GM21381 (cell line): ENCODE measurements around the gene RAPGEF6.
"Not testable (repeated sequence)": the region's sequence is repeated elsewhere in the genome, so short reads cannot be mapped to it uniquely, and the experiment has no call there.

Source experiments
- ATAC-seq: cut with Tn5 transposase; IDR thresholded peaks from one replicate; pipeline ENCODE4 v1.9.1; 2021; ENCODE audit warnings: mild to moderate bottlenecking, moderate library complexity; ENCODE audit not compliant: unreplicated experiment

Gene RAPGEF6, protein sequence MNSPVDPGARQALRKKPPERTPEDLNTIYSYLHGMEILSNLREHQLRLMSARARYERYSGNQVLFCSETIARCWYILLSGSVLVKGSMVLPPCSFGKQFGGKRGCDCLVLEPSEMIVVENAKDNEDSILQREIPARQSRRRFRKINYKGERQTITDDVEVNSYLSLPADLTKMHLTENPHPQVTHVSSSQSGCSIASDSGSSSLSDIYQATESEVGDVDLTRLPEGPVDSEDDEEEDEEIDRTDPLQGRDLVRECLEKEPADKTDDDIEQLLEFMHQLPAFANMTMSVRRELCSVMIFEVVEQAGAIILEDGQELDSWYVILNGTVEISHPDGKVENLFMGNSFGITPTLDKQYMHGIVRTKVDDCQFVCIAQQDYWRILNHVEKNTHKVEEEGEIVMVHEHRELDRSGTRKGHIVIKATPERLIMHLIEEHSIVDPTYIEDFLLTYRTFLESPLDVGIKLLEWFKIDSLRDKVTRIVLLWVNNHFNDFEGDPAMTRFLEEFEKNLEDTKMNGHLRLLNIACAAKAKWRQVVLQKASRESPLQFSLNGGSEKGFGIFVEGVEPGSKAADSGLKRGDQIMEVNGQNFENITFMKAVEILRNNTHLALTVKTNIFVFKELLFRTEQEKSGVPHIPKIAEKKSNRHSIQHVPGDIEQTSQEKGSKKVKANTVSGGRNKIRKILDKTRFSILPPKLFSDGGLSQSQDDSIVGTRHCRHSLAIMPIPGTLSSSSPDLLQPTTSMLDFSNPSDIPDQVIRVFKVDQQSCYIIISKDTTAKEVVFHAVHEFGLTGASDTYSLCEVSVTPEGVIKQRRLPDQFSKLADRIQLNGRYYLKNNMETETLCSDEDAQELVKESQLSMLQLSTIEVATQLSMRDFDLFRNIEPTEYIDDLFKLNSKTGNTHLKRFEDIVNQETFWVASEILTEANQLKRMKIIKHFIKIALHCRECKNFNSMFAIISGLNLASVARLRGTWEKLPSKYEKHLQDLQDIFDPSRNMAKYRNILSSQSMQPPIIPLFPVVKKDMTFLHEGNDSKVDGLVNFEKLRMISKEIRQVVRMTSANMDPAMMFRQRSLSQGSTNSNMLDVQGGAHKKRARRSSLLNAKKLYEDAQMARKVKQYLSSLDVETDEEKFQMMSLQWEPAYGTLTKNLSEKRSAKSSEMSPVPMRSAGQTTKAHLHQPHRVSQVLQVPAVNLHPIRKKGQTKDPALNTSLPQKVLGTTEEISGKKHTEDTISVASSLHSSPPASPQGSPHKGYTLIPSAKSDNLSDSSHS (N-terminal part only)

DNA sequence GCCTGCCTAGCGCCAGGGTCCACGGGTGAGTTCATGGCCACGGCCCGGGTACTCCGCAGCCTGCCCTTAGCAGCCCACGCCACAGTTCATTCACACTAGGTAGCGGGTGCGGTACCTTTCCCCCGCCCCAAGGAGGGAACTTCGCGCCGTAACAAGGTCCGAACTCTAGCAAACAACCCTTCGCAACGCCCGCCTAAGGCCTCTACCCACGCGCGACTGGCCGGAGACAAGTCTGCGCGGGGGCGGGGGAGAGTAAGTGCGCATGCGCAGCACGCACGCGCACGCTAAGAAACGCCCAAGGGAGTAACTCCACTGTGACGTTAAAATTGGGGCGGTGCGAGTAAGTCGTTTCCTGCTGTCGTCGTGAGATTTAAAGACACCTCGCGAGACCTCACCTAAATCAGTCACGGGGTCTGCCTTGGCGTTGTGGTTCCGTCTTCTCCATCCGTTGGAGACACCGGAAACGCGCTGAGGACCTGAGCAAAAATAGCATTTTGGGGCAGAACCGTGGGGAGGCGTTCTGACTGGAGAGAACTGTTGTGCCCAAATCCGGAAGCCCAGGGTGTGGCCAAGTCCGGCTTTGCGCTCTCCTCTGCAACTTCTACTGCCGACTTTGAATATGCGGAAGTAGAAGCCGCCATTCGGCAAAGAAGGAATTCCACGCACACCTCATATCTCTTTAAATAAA, at the start of gene RAPGEF6:
TSS of gene RAPGEF6 (minus strand) at position 234 of the 688 bp plus-strand sequence. CDS start at position 35, 199 bp downstream.
- peak; percentile 88 for ATAC-seq

DNA sequence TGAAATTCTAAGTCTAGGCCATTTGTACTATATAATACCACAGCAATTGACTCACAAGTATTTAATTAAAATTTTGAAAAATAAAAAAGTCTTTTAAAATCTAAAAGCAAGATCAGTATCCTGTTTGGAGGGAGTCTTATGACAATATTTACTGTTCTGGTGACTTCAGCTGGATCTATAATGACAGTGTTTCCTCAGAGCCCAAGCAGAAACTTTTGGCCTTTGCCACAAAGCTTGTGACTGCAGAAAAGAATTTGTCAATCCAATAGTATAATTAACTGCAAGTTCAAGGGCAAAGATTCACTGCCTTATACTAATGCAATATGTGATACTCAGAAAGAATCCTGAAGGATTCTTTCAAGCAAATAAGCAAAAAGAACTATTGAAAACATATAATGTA, 49.6 kb upstream of the RAPGEF6 start:
- ATAC-seq: no peak

DNA sequence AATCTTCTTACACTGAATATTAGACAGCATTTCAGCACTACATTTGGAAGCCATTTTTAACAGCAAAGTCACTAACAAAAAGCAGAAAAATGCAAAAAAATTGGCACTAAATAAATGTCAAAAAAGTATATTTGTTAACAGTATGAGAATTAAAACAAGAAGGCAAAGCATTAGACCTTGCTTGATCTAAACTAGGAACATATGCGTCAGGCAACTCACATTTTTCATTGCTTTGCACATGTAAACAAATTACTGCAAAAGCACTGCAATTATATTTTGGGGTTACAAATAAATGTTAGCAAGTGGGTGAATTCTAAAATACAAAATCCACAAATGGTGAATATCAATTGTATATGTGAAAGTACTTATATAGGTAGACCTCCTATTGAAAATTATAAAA, 49.0 kb upstream of the RAPGEF6 start:
- no peak for ATAC-seq

DNA sequence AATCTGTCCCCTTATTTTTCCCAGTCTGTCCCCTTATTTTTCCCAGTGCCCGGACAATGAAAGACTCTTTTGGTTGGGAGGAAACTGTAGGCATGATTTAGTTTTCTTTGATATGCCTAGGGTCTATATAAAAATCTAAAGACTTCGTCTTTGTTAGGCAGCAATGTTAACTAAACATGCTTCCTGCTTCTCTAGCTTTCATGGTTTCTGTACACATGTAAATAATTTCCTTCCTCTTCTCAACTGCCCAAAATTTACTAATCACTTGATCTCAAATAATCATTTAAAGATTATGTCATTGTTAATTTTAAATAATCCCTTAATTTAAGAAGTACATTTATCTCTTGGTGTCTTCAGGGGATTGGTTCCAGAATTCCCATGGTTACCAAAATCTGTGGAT, 47.8 kb upstream of the RAPGEF6 start:
- no peak for ATAC-seq

DNA sequence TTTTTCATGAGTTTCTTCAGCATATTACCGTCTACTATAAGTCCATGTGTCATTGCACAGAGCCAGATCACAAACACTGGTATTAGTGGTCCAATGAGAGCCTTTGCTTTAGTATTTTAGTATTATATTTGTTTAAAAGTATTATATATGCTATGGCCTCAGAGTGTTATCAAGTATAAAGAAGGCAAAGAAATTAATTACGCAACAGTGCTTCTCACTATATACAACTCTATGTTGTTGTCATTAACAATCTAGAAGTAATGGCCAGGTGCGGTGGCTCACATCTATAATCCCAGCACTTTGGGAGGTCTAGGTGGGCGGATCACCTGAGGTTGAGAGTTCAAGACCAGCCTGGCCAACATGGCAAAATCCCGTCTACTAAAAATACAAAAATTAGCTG, 47.1 kb upstream of the RAPGEF6 start:
- no peak for ATAC-seq

DNA sequence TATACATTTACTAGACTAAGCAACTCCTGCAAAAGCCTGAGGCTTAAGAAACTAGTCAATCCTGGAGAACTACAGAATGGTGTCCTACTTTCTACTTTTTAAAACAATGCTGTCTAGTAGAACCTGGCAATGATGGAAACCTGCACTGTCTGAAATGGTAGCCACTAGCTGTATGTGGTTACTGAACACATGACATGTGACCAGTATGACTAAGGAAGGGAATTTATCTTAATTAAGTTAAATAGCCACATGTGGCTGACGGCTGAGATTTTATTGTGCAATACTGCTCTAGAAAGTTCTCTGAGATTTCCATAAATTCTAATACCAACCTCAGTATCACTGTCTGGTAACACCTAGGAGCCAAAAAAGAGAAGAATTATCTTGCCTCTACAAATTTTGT, 44.9 kb upstream of the RAPGEF6 start:
- ATAC-seq: no peak

DNA sequence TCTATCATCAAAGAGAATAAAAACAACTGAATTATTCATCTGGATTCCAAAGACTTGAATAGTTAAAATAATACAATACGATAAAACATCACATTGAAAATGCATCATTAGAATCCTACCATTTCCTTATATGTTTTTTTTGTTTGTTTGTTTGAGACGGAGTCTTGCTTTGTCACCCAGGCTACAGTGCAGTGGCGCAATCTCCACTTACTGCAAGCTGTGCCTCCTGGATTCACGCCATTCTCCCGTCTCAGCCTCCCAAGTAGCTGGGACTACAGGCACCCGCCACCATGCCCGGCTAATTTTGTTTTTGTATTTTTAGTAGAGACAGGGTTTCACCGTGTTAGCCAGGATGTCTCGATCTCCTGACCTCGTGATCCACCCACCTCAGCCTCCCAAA, 43.2 kb upstream of the RAPGEF6 start:
- not testable (repeated sequence) for ATAC-seq

DNA sequence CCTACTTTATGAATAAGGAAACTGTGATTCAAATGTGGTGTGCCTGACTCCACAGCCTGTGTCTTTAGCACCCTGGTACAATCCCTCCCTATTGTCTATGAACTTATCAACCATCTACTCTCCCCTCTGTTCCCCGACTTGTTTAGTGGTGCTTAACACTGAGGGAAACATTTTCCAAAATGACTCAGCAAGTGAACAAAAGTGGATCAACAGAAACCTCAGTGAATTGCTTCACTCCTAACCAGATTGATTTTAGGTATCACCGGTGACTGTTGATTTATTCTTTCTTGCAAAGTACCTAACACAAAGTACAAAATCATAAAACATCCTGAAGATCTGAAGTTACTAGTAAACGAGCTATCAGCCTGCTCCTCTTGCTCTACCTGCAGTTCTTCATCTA, 42.1 kb upstream of the RAPGEF6 start:
- no peak for ATAC-seq

DNA sequence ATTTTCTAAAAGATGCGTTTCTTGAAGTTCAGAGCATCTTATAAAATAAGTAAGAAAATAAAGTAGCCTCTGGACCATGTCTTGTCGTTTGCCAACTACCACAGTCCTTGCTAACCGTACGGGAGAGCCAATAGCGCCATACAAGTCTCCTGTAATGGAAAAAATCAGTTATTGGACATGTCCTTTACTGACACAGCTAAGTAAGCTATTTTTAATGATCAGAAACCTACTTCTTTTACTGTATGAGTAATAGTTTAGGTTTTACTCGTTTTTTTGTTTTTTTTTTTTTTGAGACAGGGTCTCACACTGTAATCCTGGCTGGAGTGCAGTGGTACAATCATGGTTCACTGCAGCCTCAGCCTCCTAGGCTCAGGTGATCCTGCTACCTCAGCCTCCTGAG, 37.7 kb upstream of the RAPGEF6 start:
- peak; percentile 27 for ATAC-seq

DNA sequence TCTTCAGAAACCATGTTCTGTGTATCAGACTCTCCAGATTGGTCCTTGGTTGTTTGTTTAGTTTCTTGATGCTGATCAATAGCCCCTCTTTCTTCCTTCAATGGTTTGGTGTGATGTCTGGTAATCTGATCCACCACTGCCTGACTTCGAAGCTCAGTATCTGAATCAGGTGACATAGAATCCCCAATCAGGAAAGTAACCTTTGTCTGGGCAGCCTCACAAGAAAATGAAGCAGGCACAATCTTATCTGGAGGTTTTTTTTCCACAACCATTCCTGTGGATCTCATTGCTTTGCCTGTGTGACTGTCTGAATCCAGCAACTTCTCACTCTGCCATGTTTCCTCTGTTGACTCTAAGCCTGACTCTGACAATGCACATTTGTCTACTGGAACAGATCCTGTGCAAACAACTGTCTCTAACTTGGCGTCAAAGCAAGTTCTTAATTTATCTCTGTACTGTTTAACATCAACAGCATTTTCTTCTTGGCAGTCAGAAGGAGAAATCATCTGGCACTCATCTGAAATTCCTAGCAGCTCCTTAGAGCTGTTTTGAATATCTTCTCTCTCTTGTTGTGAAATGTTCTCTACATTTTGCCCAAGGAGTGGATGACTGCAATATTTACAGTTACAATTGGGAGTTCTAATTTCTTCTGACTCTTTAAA, 37.1 kb upstream of the RAPGEF6 start:
- ATAC-seq: no peak

DNA sequence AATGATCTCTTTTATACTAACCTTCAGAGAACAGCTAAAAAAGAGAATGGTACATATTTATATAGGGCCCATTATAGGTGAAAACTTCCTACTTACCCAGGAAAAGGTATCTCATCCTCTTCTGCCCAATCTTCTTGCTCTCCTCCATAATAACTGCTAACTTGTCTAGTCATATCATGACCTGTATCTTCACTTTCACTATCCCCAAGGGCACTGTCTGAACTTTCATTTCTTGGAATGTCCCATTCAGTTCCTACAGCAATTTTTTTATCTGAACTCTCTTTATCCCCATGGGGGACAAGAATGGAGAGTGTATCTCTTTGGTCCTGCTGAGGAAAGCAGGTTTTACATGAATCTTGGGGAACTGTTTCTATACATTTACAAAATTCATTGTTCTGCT, 36.4 kb upstream of the RAPGEF6 start:
- ATAC-seq: peak; percentile 45

DNA sequence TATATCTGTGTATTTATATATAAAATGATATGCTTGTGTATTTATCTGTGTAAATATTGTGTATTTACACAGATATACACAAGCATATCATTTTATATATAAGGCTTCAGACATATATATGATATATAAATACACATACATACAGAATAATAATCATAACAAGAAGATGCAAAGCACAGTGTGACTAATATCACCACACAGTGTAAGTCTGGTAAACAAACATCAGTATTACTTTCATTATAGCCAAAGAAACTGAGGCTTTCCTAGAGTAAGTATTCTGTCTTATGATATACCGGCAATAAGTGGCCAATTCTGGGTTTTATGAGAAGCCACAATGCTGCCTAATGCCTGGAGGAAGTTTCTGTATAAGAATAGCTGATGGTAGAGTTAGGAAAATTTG, 29.9 kb upstream of the RAPGEF6 start:
- ATAC-seq: peak; percentile 66

DNA sequence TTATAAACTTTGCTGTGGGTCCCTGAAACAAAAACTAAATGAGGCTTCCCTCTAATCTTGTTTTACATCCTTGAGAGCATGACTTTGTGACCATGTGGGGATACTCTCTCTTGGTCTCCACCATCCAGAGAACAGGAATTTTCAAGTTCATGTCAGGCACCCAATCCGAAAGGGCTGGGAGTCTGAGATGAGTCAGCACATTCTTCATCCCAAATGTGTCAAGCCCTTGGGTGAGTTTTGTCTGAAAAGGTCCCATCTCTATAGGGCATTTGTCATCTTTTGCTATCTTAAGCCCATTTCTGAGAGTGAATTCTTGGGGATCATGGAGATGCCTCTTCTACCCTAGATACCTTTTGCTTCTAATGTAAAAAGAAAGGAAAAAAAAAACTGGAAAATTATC, 26.9 kb upstream of the RAPGEF6 start:
- no peak for ATAC-seq

DNA sequence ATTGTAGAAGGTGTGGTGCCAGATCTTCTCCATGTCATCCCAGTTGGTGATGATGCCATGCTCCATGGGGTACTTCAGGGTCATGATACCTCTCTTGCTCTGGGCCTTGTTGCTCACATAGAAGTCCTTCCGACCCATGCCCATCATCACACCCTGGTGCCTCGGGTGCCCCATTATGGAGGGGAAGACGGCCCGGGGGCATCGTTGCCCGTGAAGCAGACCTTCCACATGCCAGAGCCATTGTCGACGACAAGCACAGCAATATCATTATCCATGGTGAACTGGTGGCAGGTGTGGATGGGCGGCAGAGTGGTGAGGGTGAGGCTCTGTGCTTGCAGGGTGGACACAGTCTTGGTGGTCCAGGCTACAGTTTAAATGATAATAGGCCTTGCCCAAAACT, 24.8 kb upstream of the RAPGEF6 start:
- no peak for ATAC-seq

DNA sequence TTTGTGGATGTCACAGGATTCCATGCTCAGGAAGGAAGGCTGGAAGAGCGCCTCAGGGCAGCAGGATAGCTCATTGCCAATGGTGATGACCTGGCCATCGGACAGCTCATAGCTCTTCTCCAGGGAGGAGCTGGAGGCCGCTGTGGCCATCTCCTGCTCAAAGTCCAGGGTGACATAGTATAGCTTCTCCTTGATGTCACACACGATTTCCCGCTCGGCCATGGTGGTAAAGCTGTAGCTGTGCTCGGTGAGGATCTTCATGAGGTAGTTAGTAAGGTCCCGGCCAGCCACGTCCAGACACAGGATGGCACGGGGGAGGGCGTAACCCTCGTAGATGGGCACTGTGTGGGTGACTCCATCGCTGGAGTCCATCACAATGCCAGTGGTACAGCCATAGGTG, 24.3 kb upstream of the RAPGEF6 start:
- ATAC-seq: no peak

DNA sequence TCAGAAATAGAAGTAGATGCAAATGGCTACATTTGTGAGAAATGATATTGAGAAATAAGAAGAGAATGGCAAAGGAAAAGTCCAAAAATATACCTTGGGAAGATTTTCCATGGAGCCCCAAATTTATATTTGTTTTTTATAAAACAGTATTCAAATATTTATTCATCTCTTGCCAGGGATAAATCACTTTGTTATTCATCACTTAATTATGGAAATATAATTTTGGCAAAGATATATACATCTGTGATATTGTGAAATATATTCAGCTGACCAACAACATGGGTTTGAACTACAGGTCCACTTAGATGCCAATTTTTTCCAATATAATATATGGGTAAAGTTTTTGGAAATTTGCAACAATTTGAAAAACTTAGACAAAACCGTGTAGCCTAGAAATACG, 19.7 kb upstream of the RAPGEF6 start:
- no peak for ATAC-seq

DNA sequence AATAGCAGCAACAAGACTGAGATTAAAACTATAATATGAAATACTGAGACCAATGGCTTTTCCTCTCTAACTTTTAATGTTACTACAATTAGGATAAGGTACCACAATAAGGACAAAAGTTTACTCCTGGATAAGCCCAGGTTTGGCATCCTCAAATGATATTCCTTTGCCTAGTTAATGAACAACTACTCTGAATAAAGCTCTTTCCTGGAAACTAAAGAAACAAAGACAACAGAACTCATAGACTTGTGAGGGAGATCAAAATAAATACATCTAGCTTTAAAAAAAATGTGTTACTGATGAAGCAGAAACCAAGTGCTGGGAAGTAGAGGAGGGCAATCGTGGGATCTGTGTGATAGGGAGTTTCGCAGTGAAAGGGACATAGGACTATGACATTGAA, 19.3 kb upstream of the RAPGEF6 start:
- no peak for ATAC-seq

DNA sequence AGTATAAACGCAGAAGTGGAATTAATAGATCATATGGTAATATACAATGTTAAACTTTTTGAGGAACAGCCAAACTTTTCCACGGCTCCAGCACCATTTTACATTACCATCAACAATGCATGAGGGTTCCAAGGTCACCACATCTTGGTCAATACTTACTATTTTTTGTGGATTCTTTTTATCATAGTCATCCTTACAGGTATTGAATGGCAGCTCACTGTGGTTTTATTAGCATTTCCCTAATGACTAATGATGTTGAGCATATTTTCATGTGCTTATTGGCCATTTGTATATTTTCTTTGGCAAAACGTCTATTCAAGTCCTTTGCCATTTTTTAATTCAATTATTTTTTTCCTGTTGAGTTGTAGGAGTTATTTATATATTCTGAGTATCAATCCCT, 14.1 kb upstream of the RAPGEF6 start:
- ATAC-seq: no peak

DNA sequence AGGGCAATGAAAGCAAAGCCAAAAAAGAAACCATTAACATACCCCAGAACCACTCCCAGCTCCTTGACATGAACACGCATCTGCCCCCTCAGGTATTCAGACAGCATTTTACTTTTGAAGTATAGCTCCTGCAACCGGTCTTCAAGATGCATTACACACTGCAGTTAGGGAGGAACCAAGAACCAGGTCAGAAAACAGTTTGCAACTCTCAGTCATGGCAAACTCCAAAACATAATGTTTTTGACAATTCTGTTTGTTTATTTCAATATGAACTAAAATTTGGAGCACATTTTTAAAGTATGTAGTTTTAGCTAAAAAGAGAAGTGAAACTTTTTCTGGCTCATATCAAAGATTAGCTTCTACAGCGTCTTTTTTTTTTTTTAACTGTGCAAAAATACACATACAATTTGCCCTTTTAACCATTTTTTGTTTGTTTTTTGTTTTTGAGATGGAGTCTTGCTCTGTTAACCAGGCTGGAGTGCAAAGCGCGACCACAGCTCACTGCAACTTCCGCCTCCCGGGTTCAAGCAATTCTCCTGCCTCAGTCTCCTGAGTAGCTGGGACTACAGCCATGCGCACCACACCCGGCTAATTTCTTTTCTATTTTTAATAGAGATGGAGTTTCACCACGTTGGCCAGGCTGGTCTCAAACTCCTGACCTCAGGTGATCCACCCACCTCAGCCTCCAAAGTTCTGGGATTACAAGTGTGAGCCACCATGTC, 12.2 kb upstream of the RAPGEF6 start:
- ATAC-seq: peak; percentile 61
